Stomach (tissue), 9 donors: Measurements from ENCODE around the gene ATP11A. TPM values are rescaled to one million over a fixed set of nuclear protein-coding genes. Genes with fewer than 3 reads are reported as not detected.
"Not testable (repeated sequence)": the region's sequence is repeated elsewhere in the genome, so short reads cannot be mapped to it uniquely, and the experiment has no call there.

Experiments
- DNase-seq, 2 donors: peaks; one replicate each; pipeline versions ENCODE4 v3.0.0 to v3.0.0-alpha.2; 2013 to 2019
- H3K27ac ChIP-seq, 5 donors: fragments of 200-600 bp in 4 of 5; sonication (generic) in 4 of 5; one replicate each; pipeline ENCODE4 v1.5.1; 2013 to 2019; ENCODE audit warnings: mild to moderate bottlenecking in 1 of 5, moderate library complexity in 1 of 5
- H3K27me3 ChIP-seq, 3 donors: fragments of 200-600 bp; sonication (generic); one replicate each; pipeline ENCODE4 v1.5.1; 2017 to 2019; ENCODE audit warnings: mixed run types in 1 of 3
- H3K36me3 ChIP-seq, 4 donors: fragments of 200-600 bp; sonication (generic); 1 replicate in 3 of 4; 2 replicates in 1 of 4; pipeline ENCODE4 v1.5.1; 2016 to 2019
- H3K4me1 ChIP-seq, 4 donors: fragments of 200-600 bp; sonication (generic); one replicate each; pipeline ENCODE4 v1.5.1; 2016 to 2019
- H3K4me3 ChIP-seq, 4 donors: fragments of 200-600 bp; sonication (generic) in 3 of 4; one replicate each; pipeline ENCODE4 v1.5.1; 2016 to 2019; ENCODE audit warnings: mild to moderate bottlenecking in 1 of 4
- H3K9me3 ChIP-seq, 4 donors: fragments of 200-600 bp; sonication (generic); one replicate each; pipeline ENCODE4 v1.5.1; 2016 to 2019
- EP300 ChIP-seq: sonication (generic); formaldehyde crosslinking; IDR thresholded peaks from one replicate; pipeline ENCODE4 v1.6.1; 2017; ENCODE audit warnings: antibody characterized with exemption
- POLR2A ChIP-seq, 4 donors: fragments of 450-650 bp; IDR thresholded peaks; one replicate each; pipeline ENCODE4 v1.6.1; 2016; ENCODE audit warnings: antibody characterized with exemption in 4 of 4, control low read depth in 2 of 4, mild to moderate bottlenecking in 1 of 4, moderate library complexity in 1 of 4
- POLR2AphosphoS5 ChIP-seq, 3 donors: sonication (generic); formaldehyde crosslinking; IDR thresholded peaks; one replicate each; pipeline ENCODE4 v1.6.1; 2016; ENCODE audit warnings: antibody characterized with exemption in 3 of 3
- WGBS, 5 donors: extraction: QIAGEN DNeasy Blood & Tissue Kit in 3 of 5; methylation state at CpG; one replicate each; pipeline versions ENCODE4 v1.1.5 to v1.1.7; 2013 to 2018; 5-methylcytosine and 5-hydroxymethylcytosine counted together
- intact Hi-C: fragments of 100-400 bp; cut with DNase I; formaldehyde crosslinking; loops from one replicate; pipeline ENCODE4 v1.15.1; 2023; ENCODE audit warnings: low total_unique reads
- polyA plus RNA-seq, 3 donors: library from polyadenylated mRNA; stranded (reverse); fragments of 200-250 nt; gene quantifications; one replicate each; pipeline ENCODE4 v1.2.3, GENCODE V29; 2013
- total RNA-seq, 5 donors: library from RNA; depleted of rRNA; stranded (reverse); fragments of >200 nt; gene quantifications; one replicate each; pipeline versions ENCODE4 v1.1.0 to v1.2.3, GENCODE V29; 2014 to 2016
- TF ChIP-seq, protein P1 (sequence below), 7 experiments: fragments of 450-650 bp in 4 of 7; fragments of 200-600 bp in 3 of 7; sonication (generic) in 3 of 7; IDR thresholded peaks; one replicate each; pipeline ENCODE4 v1.5.1; 2016 to 2019; ENCODE audit warnings: antibody characterized with exemption in 7 of 7, control low read depth in 2 of 7, mild to moderate bottlenecking in 1 of 7
- donor health status: healthy with polysubstance abuse.
- donor health status: Bipolar disorder and iron deficiency.
- donor health status: healthy.

ATP11A gene
- total and polyA plus RNA-seq, 8 donors: 1.1 to 70.9 (median 12.3) TPM

GRCh38 chr13:112705286-112705685, 15.4 kb downstream of the ATP11A start:
- TF ChIP-seq POLR2AphosphoS5 (IDR thresholded peaks at IDR 0.05) (no peak), EP300 (no peak), POLR2A (IDR thresholded peaks at IDR 0.05) (no peak)
- TF ChIP-seq, protein P1, sequence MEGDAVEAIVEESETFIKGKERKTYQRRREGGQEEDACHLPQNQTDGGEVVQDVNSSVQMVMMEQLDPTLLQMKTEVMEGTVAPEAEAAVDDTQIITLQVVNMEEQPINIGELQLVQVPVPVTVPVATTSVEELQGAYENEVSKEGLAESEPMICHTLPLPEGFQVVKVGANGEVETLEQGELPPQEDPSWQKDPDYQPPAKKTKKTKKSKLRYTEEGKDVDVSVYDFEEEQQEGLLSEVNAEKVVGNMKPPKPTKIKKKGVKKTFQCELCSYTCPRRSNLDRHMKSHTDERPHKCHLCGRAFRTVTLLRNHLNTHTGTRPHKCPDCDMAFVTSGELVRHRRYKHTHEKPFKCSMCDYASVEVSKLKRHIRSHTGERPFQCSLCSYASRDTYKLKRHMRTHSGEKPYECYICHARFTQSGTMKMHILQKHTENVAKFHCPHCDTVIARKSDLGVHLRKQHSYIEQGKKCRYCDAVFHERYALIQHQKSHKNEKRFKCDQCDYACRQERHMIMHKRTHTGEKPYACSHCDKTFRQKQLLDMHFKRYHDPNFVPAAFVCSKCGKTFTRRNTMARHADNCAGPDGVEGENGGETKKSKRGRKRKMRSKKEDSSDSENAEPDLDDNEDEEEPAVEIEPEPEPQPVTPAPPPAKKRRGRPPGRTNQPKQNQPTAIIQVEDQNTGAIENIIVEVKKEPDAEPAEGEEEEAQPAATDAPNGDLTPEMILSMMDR (IDR thresholded peaks at IDR 0.05): no peak
- Histone ChIP-seq H3K4me3 (no peak overlapping the region), H3K36me3 (no peaks in the 10 kb centered on the region), H3K27me3 (no peaks in the 10 kb centered on the region), H3K9me3 (no peaks in the 10 kb centered on the region), H3K4me1 (peaks cover 2 to 33% (median 11%) of the 10 kb centered on the region in 4 donors), H3K27ac (peak overlapping the region in 1 of 5 donors; percentile 46)
- 84 to 94% (median 92%) methylated on average over 17 of the region's 17 CpGs for WGBS, 5 donors
- DNase-seq: peak in 1 of 2 donors; percentile 13
- intact Hi-C loops: no loop called here

- H3K4me3 ChIP-seq: no peak overlapping the region
- no peak for DNase-seq
- no peaks in the 10 kb centered on the region for H3K36me3 ChIP-seq
- TF ChIP-seq POLR2A (IDR thresholded peaks at IDR 0.05) (no peak), EP300 (no peak), POLR2AphosphoS5 (IDR thresholded peaks at IDR 0.05) (no peak)
- TF ChIP-seq, protein P1 (IDR thresholded peaks at IDR 0.05): no peak
- 91 to 97% (median 95%) methylated on average over 4 of the region's 4 CpGs for WGBS, 5 donors
- no peak overlapping the region for H3K27ac ChIP-seq
- H3K9me3 ChIP-seq: no peaks in the 10 kb centered on the region
- intact Hi-C loops: no loop called here
- H3K27me3 ChIP-seq: no peaks in the 10 kb centered on the region
- H3K4me1 ChIP-seq: peaks cover 9 to 36% (median 19%) of the 10 kb centered on the region in 4 donors
Measured at GRCh38 chr13:112706171-112706570, 16.3 kb downstream of the ATP11A start.

GRCh38 chr13:112708560-112709240, 18.9 kb downstream of the ATP11A start:
- H3K36me3 ChIP-seq: no peaks in the 10 kb centered on the region
- WGBS, 5 donors: 79 to 85% (median 82%) methylated on average over 11 of the region's 11 CpGs
- intact Hi-C loops: no loop called here
- no peaks in the 10 kb centered on the region for H3K27me3 ChIP-seq
- H3K9me3 ChIP-seq: no peaks in the 10 kb centered on the region
- no peak overlapping the region for H3K27ac ChIP-seq
- no peak for TF ChIP-seq POLR2AphosphoS5 (IDR thresholded peaks at IDR 0.05)
- TF ChIP-seq, protein P1 (IDR thresholded peaks at IDR 0.05): no peak
- no peak for TF ChIP-seq EP300
- no peak overlapping the region for H3K4me3 ChIP-seq
- no peak for DNase-seq
- peaks cover 23 to 41% (median 32%) of the 10 kb centered on the region in 4 donors for H3K4me1 ChIP-seq

DNA sequence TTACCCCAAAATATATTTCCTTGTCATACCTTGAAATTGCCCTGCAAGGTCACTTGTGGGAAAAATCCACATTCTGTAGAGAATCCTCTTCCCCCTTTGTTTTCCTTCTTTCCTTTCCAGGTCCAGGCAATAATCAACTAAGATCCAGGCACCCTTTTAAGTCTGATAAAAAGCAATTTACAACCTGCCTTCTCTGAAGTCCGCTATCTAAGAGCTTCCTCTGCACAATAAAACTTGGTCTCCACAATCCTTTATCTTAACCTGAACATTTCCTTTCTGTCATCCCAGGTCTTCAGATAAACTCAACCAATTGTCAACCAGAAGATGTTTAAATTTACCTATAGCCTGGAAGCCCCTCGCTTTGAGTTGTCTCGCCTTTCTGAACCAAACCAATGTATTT, 19.5 kb downstream of the ATP11A start:
- H3K36me3 ChIP-seq, H3K4me3 ChIP-seq, H3K27me3 ChIP-seq, H3K27ac ChIP-seq, DNase-seq, intact Hi-C loops, H3K9me3 ChIP-seq: not testable (repeated sequence)
- WGBS, 5 donors: 92 to 100% (median 97%) methylated on average over 3 of the region's 3 CpGs
- peaks cover 23 to 35% (median 30%) of the 10 kb centered on the region in 4 donors for H3K4me1 ChIP-seq
